ENCODE results near the gene CENPF. TPM values are rescaled to one million over a fixed set of nuclear protein-coding genes. Genes with fewer than 3 reads are reported as not detected.

CENPF gene
- total RNA-seq, 1 experiment from 2014 or later, result 113 TPM

GRCh38 chr1:214603819-214604252 is 841 bp downstream of the CENPF start:
- Mint-ChIP-seq H3K27ac (peak overlapping the region; percentile 45 to 99 (median 99)), H3K9me3 (peaks cover 0 to 2% of the 10 kb centered on the region in 2 experiments; a peak in 2 of 5 replicates), H3K27me3 (ENCODE audit: low read depth) (no peaks in the 10 kb centered on the region), H3K4me1 (peaks cover 20 to 22% of the 10 kb centered on the region in 2 experiments), H3K4me3 (peak overlapping the region; percentile 95 to 98), H3K36me3 (ENCODE audit: insufficient read depth in 1 of 3, low read depth in 3 of 3) (peaks cover 14 to 16% (median 14%) of the 10 kb centered on the region in 3 experiments)
- no peak overlapping the region for H4K5ac ChIP-seq (ENCODE audit: insufficient read length, low read depth, low read length)
- H4K20me1 ChIP-seq (ENCODE audit: control insufficient read depth, insufficient read depth, insufficient read length), result no peaks in the 10 kb centered on the region
- no peak overlapping the region for H2BK15ac ChIP-seq (ENCODE audit: low read depth, low read length)
- peak overlapping the region; percentile 81 for H3K4me2 ChIP-seq (ENCODE audit: insufficient read depth, insufficient read length, low read length)
- no peaks in the 10 kb centered on the region for H3K79me1 ChIP-seq (ENCODE audit: insufficient read depth, low read depth, low read length, poor library complexity, severe bottlenecking)
- TF ChIP-seq CTCF (conservative IDR thresholded peaks at IDR 0.05), result no peak
- no peak overlapping the region for H3K23ac ChIP-seq (ENCODE audit: insufficient read length, low read depth, low read length)
- no peak overlapping the region for H4K91ac ChIP-seq (ENCODE audit: insufficient read length, low read depth, low read length)
- H3K27ac ChIP-seq (ENCODE audit: insufficient read length, low read depth, low read length), result no peak overlapping the region
- peaks cover 23% of the 10 kb centered on the region; the same call in 1 of the 2 replicates for H3K79me2 ChIP-seq (ENCODE audit: insufficient read depth, low read length)
- no peak overlapping the region for H3T11ph ChIP-seq (ENCODE audit: low read length)
- no peak overlapping the region; the same call in 1 of the 2 replicates for H3K4ac ChIP-seq (ENCODE audit: low read depth, low read length)
- no peaks in the 10 kb centered on the region for H3K4me1 ChIP-seq (ENCODE audit: insufficient read depth, low read length)
- no CpG with 5 or more reads among the region's 11 CpGs for WGBS (ENCODE audit: extremely low coverage, insufficient read length, low lambda C conversion rate)
- no peak for DNase-seq
- no peak overlapping the region for H2BK12ac ChIP-seq (ENCODE audit: insufficient read length, low read depth, low read length)
- no peaks in the 10 kb centered on the region for H3K27me3 ChIP-seq (ENCODE audit: insufficient read depth, low read length)
- peaks cover 11% of the 10 kb centered on the region for H3K23me2 ChIP-seq (ENCODE audit: insufficient read length, low read depth, low read length, poor library complexity, severe bottlenecking)
- H2BK5ac ChIP-seq (ENCODE audit: insufficient read length, low read length), result no peak overlapping the region
- no peak overlapping the region for H2AK5ac ChIP-seq (ENCODE audit: insufficient read length, low read length)
- H3K14ac ChIP-seq (ENCODE audit: insufficient read depth, low read length), result peak overlapping the region; percentile 85; the same call in 1 of the 2 replicates
- H3K9ac ChIP-seq (ENCODE audit: extremely low read depth, insufficient read length, low read length), result peak overlapping the region; percentile 96
- H4K8ac ChIP-seq (replicated peaks; ENCODE audit: insufficient read length, low read depth, low read length), result no peak overlapping the region
- H3K56ac ChIP-seq (ENCODE audit: insufficient read length, low read depth, low read length), result no peak overlapping the region
- H3K9me3 ChIP-seq (ENCODE audit: control insufficient read depth, low read depth, low read length), result no peaks in the 10 kb centered on the region
- H2BK20ac ChIP-seq (ENCODE audit: low read depth, low read length, poor library complexity, severe bottlenecking), result no peak overlapping the region
- no peak overlapping the region for H2BK120ac ChIP-seq (ENCODE audit: low read depth, low read length, poor library complexity, severe bottlenecking)
- H3K18ac ChIP-seq (ENCODE audit: insufficient read length, low read depth, low read length), result peak overlapping the region; percentile 50
- H2AFZ ChIP-seq (ENCODE audit: low read length), result no peak overlapping the region

Measured in H9 (cell line).